ENCODE results near the gene SNF8.

SNF8 gene

GRCh38 chr17:48890086-48890485 lies 54.6 kb downstream of the SNF8 start:
- no peak for DNase-seq (ENCODE audit: low read depth)

- no peak for DNase-seq (ENCODE audit: low read depth)
These were observed 61.5 kb downstream of the SNF8 start for GRCh38 chr17:48883171-48883570.

GRCh38 chr17:48882272-48882671 lies 62.4 kb downstream of the SNF8 start:
- DNase-seq (ENCODE audit: low read depth), result no peak

All from activated T-helper 1 cell treated with Interleukin-2 at 50 U/mL for 16 hours (primary cell).